Measurements from ENCODE around the gene TSPYL2.

TSPYL2 gene

DNA sequence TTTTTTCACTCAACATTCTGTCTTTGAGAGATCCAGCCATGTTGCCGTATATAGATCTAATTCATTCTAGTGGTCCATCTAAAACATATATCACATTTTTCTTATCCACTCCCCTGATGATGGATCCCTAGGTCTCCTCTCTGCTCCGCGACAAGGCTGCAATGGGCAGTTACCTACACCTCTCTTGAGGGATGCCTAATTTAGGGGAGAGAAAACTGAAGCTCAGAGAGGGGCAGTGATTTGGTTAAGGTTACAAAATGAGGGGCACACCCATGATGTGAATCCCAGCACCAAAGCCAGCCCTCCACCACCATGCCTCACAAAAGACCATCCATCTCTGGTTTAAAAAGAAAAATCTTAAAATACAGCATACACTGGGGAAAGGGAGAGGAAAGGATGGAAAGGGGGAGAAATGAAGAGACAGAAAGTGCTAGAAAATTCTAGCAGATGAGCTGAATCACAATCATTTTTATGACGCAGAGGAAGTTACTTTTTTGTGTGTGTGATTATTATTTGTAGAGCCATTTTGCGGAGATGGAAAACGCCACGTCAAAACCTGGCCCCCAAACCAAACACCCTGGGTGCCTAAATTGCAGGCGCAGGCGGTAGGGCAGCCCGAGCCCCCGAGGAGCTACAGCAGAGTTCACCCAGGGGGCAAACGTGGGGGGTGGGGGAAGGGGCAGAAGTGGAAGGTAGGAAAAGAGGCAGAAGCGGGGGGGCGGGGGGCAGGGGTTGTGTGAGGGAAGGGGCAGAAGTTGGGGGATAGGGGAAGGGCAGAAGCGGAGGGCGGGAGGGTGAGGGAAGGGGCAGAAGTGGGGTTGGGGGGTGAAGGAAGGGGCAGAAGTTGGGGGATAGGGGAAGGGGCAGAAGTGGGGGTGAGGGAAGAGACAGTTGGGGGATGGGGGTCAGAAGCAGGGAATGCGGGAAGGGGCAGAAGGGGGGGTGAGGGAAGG, 1.3 kb upstream of the TSPYL2 start:
- in situ Hi-C loops (cut with HindIII; ENCODE audit: low sequenced_read_pairs), result no loop called here

DNA sequence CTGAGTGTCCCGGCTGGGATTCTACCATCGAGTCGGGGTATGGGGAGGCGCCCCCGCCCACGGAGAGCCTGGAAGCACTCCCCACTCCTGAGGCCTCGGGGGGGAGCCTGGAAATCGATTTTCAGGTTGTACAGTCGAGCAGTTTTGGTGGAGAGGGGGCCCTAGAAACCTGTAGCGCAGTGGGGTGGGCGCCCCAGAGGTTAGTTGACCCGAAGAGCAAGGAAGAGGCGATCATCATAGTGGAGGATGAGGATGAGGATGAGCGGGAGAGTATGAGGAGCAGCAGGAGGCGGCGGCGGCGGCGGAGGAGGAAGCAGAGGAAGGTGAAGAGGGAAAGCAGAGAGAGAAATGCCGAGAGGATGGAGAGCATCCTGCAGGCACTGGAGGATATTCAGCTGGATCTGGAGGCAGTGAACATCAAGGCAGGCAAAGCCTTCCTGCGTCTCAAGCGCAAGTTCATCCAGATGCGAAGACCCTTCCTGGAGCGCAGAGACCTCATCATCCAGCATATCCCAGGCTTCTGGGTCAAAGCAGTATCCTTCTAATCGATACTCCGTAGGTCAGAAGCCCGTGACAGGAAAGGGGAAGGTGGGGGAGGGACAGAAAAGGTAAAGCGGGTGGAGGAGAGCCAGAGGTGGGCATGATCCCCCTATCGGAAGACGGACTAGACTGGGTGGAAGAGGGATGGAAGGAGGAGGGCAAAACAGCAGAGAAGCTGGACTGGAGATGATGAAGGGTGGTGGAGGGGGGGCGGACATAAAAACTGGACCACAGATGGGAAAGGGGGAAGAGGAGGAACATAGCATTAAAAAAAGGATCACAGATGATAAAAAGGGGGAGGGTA, 828 bp downstream of the TSPYL2 start:
- in situ Hi-C loops (cut with HindIII; ENCODE audit: low sequenced_read_pairs), result no loop called here

DNA sequence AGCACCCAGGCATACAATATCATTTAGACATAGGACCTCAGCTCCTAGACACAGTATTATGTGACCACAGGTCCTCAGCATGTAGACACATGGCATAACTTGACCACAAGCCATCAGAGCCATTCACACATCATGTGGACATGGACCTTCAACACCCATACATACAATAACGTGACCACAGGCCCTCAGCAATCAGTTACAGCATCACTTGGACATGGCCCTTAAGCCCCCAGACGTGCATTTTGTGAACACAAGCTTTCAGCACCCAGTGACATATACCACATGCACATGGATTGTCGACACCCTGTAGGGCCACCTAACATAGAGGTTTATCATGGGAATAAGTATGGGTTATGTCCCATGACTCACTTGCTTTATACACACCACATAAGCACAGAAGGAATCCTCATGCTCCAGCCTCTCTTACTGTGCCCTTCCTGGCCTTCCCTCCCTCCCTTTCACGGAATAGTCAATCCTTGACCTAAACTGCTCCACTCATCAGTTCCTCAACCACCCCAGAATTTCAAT, 1.9 kb downstream of the TSPYL2 start:
- in situ Hi-C loops (cut with HindIII; ENCODE audit: low sequenced_read_pairs), result no loop called here

DNA sequence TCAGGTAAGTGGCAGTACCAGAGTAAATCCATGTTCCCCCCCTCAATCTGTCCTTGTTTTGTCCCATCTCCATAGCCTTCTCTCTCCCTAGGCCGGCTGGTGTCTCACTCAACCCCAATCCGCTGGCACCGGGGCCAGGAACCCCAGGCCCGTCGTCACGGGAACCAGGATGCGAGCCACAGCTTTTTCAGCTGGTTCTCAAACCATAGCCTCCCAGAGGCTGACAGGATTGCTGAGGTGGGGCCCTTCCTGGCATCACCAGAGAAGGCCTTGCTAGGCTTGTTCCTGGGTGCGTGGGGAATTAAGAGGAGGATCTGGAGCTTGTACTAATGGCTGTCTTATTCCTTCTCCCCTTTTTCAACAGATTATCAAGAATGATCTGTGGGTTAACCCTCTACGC, 2.7 kb downstream of the TSPYL2 start:
- in situ Hi-C loops (cut with HindIII; ENCODE audit: low sequenced_read_pairs), result no loop called here

DNA sequence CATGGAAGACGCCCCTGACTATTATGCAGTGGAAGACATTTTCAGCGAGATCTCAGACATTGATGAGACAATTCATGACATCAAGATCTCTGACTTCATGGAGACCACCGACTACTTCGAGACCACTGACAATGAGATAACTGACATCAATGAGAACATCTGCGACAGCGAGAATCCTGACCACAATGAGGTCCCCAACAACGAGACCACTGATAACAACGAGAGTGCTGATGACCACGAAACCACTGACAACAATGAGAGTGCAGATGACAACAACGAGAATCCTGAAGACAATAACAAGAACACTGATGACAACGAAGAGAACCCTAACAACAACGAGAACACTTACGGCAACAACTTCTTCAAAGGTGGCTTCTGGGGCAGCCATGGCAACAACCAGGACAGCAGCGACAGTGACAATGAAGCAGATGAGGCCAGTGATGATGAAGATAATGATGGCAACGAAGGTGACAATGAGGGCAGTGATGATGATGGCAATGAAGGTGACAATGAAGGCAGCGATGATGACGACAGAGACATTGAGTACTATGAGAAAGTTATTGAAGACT, 3.6 kb downstream of the TSPYL2 start:
- in situ Hi-C loops (cut with HindIII; ENCODE audit: low sequenced_read_pairs), result no loop called here

DNA sequence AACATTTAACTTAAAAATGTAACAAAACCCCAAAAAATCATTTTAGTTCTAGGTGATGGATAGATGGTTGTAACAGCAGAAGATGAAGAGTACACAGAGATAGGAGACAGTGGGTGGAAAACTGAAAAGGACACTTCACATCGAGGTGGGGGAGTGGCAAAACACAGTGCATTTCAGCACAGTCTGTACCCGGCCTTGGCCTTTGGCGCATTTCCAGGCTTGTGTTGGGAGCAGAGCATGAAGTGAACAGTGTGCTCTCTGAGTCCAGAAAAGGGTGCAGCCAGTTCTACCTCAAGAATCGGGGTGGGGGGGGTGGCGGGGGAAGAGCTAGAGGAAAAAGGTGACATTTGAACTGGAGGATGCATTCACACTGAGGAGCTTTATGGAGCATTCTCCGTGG, 4.3 kb downstream of the TSPYL2 start:
- in situ Hi-C loops (cut with HindIII; ENCODE audit: low sequenced_read_pairs), result no loop called here

DNA sequence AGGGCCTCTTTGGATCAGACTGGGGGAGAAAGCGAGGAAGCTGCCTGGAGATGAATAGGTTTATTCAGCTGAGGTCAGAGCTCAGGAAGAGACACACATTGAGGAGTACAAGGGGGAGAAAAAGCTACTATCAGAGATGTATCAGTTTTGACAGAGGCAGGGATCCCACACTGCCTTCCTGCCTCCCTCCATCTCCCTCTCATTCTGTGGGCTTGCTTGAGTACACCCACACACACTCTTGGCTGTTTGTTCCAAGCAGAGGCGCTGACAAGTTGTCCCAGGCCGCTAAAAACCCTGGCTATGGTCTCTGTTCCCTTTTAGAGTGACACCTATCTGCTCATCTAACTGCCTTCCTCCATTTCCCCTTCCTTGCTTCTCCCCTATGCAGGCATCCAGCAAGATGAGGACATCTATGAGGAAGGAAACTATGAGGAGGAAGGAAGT, 5.2 kb downstream of the TSPYL2 start:
- in situ Hi-C loops (cut with HindIII; ENCODE audit: low sequenced_read_pairs), result no loop called here

DNA sequence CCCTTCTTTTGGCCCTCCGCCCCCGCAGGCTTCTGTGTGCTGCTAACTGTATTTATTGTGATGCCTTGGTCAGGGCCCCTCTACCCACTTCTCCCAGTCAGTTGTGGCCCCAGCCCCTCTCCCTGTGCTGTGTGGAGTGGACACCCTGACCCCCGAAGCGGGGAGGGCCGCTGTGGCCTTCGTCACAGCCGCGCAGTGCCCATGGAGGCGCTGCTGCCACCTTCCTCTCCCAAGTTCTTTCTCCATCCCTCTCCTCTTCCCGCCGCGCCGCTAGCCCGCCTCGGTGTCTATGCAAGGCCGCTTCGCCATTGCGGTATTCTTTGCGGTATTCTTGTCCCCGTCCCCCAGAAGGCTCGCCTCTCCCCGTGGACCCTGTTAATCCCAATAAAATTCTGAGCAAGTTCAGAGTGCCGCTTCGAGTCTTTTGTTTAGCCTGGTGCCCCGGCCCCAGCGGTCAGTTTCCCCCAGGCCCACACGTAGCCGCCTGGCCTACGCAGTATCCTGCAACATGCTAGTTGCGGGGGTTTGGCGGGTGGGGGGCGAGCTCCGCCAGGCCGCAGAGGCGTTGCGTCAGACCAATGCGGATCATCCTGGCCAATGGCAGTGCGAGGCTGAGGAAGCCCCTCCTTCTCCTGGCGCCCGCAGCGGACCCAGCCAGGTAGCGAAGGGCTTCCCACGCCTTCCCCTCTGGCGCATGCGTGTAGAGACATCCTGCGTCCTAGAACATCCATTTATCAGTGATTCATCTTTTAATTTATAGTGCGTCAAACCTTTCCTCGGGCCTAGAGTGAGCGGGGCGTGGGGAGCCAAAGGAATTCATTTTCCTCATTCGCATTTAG, 6.2 kb downstream of the TSPYL2 start:
- in situ Hi-C loops (cut with HindIII; ENCODE audit: low sequenced_read_pairs), result no loop called here

DNA sequence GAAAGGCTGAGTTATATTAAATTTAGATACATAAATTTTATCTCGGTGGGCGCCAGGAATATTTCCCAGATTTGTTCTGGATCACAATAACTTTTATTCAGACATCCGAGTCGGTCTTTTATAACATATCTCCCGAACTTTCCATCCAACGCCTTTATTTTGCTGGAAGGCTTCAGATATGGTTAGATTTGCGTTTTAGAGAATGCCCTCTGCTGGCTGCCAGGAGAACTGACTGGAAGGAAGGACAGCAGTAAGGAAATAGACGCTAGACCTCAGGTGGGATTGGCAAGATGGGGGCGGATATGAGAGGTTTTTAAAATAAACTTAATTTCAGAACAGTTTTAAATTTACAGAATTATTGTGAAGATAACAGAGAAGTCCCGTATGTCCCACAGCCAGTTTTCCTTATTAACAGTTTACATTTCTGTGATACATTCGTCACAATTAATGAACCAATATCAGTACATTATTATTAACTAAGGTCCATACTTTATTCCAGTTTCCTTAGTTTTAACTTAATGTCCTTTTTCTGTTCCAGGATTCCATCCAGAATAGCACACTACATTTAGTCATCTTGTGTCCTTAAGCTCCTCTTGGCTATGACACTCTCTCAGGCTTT, 7.2 kb downstream of the TSPYL2 start:
- in situ Hi-C loops (cut with HindIII; ENCODE audit: low sequenced_read_pairs), result no loop called here

DNA sequence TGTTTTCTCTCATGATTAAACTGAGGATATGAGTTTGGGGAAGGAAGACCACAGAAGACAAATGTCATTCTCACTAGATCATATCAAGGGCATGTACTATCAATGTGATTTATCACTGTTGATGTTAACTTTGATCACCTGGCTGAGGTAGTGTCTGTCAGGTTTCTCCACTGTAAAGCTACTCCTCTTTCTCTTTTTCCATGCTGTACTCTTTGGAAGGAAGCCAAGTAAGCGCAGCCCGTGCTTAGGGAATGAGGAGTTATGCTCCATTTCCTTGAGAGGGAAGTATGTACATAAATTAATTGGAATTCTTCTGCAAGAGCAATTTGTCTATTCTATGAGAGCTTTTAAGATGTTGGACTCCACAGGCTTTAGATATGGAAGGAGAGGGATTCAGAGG, 7.8 kb downstream of the TSPYL2 start:
- in situ Hi-C loops (cut with HindIII; ENCODE audit: low sequenced_read_pairs), result no loop called here

DNA sequence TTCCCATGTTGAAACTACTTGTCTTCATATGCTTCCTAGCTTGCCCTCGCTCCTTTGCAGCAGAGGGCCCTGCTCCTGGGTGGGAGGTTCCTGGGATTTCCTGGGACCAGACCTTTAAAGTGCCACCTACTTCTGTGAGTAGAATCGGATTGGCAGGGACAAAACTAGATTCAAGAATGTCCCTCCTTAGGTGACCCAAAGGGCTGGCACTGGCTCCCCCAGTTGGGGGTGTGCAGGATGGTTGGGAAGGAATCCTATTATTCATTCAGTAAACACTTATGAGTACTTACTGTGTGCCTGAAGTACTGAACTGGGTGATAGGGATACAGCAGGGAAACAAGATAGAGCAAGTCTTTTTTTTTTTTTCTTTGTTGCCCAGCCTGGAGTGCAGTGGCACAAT, 9.2 kb downstream of the TSPYL2 start:
- in situ Hi-C loops (cut with HindIII; ENCODE audit: low sequenced_read_pairs), result no loop called here

DNA sequence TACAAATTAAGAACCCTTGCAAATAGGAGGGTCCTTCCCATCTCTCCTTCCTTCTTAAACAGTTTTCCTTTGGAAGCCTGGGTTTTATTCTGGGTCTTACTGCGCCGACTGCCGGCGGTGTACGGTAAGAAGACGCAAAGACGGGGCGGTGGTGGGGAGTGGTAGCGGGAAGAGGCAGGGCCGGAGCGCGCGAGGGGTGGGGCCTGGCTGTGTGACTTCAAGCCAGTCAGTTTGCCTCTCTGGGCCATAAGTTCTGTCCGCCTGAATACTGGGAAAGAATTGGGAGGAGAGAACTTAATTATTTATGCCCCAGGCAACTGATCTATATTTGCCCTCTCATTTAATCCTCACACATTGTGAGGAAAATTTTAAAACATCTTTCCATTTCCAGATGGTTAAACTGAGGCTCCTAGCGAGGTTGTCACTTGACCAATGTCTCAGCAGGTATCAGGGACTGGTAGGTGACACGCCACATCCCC, 11.0 kb downstream of the TSPYL2 start:
- in situ Hi-C loops (cut with HindIII; ENCODE audit: low sequenced_read_pairs), result no loop called here

DNA sequence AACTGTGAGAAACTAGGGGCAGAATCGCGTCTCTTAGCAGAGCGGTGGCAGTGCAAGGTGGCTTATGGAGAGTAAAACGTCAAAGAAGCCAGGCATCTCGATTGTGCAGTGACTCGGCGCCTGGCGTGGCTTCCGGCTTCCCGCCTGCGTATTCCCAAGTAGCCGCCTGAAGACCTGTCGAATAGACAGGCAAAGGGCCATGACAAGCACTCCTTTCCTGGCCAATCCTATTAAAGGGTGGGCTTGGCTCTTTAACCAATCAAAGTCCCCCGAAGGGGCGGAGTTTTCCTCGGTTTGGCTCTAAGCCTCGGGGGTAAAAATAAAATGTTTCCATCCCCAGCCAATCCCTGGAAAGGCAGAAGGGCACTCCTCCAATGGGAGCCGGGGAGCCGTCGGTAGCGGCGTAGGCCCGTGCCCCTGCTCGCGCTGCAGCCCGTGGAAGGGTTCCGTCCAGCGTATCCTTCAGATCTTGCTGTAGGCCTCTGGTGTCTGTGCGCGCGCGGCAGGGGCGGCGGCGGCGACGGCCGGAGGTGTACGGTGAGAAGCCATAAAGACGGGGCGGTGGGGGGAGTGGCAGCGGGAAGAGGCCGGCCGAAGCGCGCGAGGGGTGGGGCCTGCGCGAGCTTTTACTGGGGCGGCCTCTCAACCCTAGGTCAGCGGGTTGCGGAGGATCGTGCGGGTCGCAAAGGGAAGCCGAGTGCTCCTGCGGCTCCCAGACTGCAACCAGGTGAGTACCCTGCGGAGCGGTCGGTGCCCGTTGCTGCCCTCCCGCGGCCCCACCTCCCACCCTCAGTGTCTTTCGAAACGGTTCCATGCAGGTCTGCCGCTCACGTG, 11.8 kb downstream of the TSPYL2 start, which contains the start of gene KANTR:
Gene KANTR (plus strand): TSS at position 395 of the 834 bp plus-strand sequence. CDS start 30,131 bp downstream, outside the sequence.
- in situ Hi-C loops (cut with HindIII; ENCODE audit: low sequenced_read_pairs), result no loop called here

DNA sequence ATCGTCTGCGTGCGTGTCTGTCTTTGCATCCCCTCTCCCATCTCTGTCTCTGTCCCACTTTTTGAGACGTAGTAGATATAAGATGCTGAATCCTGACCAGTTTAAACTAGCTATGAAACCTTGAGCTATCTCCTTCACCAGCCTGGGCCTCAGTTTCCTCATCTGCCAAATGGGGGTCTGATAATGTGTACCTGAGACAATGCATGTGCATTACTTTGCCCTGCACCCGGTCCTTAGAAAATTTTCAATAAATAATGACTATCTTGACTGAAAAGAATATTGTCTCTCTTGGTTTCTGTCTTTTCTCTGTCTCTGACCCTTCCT, 12.4 kb downstream of the TSPYL2 start:
- in situ Hi-C loops (cut with HindIII; ENCODE audit: low sequenced_read_pairs), result no loop called here

DNA sequence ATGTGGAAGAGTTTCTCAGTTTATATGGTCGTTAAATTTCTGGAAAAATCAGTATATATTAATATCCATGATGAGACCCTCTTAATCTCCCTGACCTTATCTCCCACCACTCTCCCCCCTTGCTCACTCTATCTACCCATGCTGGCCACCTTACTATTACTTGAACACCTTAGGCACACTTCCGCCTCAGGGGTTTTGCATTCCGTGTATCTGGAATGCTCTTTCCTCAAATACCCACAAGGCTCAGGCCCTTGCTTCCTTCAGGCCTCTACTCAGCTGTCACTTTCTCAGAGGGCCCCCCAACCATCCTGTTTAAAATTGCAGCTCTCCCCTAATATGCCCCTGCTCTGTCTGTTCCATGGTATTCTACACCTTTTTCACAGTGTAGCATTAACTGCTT, 13.6 kb downstream of the TSPYL2 start:
- in situ Hi-C loops (cut with HindIII; ENCODE audit: low sequenced_read_pairs), result no loop called here

DNA sequence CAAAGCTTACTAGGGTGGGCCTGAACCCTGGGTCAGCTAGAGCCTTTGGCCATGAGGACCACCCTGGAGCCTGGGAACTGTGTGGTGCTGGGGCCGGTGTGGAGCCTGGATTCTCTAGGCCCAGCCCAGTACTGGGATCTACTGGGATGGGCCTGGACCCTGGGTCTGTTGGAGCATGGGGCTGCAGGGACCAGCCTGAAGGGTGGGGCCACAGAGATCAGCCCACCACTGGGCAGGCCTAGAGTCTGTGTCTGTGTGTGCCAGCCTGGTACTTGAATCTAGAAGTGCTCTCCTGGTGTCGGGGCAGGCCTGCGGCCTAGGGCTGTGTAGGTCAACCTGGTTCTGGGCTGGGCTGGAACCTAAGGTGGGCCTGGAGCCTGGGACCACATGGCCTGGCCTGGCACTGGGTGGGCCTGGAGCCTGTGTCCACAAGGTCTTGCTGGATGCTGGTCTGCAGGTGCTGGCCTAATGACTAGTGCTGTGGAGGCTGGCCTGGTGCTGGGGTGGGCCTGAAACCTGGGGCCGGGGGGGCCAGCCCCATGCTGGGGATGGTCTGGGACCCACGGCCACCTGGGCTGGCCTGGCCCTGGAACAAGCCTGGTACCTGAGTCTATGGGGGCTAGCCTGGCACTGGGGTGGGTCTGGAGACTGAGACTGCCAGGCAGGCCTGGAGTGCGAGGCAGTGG, 32.8 kb downstream of the TSPYL2 start:
- in situ Hi-C loops (cut with HindIII; ENCODE audit: low sequenced_read_pairs), result no loop called here

DNA sequence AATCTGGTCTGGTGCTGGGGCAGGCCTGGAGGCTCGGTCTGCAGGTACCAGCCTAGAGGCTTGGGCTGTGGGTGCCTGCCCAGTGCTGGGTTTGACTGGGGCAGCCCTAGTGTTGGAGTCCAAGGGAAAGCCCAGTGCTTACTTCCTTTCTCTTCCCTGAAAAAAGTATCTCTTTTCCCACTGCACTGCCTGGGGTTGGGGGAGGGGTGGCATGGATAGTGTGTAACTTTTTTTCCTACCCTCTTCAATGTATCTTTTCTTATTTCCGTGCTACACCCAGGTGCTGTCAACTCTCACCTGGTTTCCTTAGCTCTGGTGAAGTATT, 33.3 kb downstream of the TSPYL2 start:
- in situ Hi-C loops (cut with HindIII; ENCODE audit: low sequenced_read_pairs), result no loop called here

DNA sequence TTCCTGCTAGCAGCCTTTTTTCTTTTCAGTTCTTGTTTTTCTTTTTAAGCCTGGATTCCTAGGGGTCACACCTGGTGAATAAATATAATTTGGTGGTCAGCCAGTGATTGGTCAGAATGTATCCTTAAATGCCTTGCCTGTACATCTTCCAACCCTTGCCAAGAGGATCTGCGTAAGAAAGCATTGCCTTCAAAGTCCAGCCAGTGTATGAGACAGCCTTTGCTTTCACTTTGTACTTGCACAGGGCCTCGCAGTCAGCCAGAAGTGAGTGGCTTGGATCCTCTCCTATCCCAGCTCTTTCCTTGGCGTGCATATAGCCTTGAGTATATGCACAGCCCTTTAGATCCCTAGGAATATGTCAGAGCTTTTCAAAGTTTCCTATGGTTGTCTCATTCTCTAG, 33.9 kb downstream of the TSPYL2 start:
- in situ Hi-C loops (cut with HindIII; ENCODE audit: low sequenced_read_pairs), result no loop called here

DNA sequence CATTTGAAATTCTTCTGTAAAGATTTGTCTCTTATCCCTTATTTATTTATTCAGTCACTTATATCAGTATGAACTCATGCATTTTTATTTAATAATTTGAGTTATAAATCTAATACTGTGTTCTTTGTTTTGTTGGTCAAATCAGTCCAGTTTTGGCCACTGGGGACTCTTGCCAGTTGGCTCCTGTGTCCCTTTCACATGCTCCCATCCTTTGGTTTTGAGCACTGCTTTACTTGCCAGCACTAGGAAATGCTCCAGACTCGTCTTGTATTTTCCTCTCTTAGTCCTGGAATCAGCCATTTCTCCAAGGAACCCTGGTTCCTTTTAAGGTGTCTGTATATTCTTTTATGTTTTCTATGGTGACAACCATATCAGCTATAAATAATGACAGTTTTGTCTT, 39.8 kb downstream of the TSPYL2 start:
- in situ Hi-C loops (cut with HindIII; ENCODE audit: low sequenced_read_pairs), result no loop called here

Data from DLD1 (cell line).